Activated gamma-delta T cell treated with Interleukin-2 at 50 U/mL for 16 hours (primary cell): Measurements from ENCODE around the gene OSGIN1.
A peak's percentile ranks its signal among the peaks of the same experiment; 100 is the strongest.

Experiments used
- DNase-seq: peaks from one replicate; pipeline ENCODE4 v3.0.0-alpha.2; 2020

The OSGIN1 gene

DNA sequence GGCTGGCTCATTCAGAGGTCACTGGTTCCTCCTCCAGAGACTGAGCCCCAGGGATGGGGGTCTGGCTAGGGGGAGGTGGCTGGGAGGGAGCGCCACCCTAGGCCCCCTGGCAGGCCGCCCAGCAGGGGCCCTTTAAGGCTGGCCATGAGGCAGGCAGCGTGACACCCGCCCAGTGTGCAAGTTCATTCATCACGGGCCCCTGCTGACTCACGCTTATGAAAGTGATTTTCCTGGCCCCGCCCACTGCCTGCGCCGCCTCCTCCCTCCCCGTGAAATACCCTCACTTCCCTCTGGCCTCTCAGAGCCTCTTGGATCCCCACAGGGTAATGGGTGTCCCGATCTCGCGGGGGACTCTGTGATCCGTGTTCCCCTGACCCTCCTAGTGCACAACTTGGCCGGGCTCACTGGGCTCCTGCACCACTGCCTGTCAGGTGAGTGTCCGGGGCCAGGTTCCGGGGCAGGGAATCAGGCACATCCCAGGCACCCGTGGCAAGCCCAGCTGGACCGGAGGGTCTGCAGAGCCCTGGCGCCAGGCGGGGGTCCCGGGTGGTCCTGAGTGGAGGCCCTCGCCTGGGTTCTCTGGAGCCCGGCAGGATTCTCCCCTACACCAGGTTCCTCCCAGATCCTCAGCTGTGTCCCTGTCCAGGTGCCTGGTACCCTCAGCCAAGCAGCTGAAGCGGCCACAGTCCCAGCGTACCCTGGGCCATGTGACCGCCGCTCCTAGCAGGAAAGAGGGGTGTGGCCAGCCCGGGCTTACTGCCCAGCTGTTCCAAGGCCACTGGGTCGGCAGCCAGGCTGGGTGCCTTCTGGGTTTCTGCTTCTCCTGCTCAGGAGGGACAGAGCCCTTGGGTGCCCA, at the start of gene OSGIN1:
TSS of gene OSGIN1 (plus strand) at position 301 of the 856 bp plus-strand sequence. CDS start 4,432 bp downstream, outside the sequence.
- DNase-seq, result peak; percentile 18

GRCh38 chr16:83903751-83904150, 49.3 kb upstream of the OSGIN1 start:
- no peak for DNase-seq

DNA sequence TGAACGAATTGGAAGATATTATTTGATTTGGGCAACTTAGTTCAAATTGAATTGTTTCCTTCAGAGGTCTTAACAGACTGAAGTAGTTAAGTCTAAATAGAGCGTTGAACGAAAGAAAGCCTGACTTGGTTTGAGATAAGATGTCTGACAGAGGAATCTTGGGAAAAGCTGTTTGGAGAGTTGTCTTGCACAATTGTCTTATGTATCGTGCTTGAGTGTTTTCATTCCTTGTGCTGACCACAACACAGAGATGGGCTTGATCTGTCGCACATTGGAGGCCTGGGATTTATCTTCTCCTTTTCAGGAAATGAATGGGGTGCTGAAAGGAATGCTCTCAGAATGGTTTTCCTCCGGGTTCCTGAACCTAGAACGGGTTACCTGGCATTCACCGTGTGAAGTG, 46.4 kb upstream of the OSGIN1 start:
- DNase-seq, result no peak

DNA sequence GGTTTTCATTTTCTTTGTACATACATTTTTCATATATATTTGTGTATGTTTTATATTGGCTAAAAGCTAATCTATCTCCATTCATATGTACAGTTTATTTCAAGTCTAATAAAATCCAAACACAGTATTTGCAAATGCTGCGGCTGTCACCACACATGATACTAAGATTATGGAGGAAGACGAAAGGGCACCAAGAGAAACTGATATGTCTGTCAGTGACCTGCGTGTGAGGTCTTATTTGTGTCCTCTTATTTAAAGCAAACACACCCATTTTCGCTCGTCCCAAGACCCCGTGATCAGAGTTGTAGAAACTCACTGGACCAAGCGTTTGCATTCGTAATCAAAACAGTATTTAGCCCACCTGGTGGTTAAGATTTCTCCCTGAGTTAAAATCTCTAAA, 45.9 kb upstream of the OSGIN1 start:
- DNase-seq, result no peak

GRCh38 chr16:83907631-83908250, 45.3 kb upstream of the OSGIN1 start:
- no peak for DNase-seq

DNA sequence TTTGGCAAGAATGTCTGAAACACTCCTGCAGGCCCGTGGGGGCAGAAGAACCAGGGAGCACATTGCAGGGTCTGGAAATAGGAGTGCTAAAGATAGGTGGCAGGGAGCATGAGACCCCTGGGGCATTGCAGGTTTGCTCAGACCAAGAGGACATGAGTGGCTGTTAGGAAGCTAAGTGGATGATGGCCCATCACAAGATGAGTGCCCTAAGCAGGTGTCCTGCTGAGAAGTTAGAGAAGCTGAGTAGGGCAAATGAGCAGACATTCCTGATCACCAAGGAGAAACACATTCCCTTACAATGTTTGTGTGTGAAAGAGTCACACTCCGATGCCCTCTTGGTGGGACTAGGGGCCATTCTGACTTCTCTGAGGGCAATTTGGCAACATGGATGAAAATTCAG, 44.2 kb upstream of the OSGIN1 start:
- DNase-seq, result no peak

- DNase-seq, result no peak
These were observed 41.8 kb upstream of the OSGIN1 start for GRCh38 chr16:83911290-83911689.

GRCh38 chr16:83912519-83913244, 40.4 kb upstream of the OSGIN1 start:
- no peak for DNase-seq

GRCh38 chr16:83913245-83913633, 39.8 kb upstream of the OSGIN1 start:
- no peak for DNase-seq

DNA sequence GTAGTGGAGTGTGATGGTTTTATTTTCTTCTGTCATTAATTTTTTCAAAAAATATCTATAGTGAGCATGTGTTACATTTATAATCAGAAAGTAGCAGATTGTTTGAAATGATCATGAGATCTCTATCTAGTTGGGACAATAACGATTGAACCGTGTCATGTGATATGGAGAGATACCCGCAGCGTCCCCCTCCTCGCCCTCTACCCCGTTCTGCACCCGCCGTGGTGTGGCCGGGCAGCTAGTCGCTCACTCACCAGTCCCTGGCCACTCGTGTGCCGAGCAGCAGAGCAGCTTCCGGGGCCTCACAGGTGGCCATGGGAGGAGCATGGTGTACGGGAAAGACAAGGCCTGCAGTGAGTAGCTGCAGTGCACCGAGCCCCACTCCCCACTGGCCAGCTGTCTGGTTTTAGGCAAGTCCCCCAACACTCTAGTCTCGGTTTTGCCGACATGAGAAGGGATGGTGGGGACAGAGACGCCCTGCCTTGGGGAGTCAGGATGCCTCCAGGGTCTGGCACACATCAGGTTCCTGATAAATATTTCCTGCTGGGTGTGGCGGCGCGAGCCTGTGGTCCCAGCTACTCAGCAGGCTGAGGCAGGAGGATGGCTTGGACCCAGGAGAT, 38.8 kb upstream of the OSGIN1 start:
- DNase-seq, result no peak

- DNase-seq, result no peak
These were observed 38.0 kb upstream of the OSGIN1 start for GRCh38 chr16:83915081-83915480.

- DNase-seq, result no peak
These were observed 37.5 kb upstream of the OSGIN1 start for GRCh38 chr16:83915491-83915890.

DNA sequence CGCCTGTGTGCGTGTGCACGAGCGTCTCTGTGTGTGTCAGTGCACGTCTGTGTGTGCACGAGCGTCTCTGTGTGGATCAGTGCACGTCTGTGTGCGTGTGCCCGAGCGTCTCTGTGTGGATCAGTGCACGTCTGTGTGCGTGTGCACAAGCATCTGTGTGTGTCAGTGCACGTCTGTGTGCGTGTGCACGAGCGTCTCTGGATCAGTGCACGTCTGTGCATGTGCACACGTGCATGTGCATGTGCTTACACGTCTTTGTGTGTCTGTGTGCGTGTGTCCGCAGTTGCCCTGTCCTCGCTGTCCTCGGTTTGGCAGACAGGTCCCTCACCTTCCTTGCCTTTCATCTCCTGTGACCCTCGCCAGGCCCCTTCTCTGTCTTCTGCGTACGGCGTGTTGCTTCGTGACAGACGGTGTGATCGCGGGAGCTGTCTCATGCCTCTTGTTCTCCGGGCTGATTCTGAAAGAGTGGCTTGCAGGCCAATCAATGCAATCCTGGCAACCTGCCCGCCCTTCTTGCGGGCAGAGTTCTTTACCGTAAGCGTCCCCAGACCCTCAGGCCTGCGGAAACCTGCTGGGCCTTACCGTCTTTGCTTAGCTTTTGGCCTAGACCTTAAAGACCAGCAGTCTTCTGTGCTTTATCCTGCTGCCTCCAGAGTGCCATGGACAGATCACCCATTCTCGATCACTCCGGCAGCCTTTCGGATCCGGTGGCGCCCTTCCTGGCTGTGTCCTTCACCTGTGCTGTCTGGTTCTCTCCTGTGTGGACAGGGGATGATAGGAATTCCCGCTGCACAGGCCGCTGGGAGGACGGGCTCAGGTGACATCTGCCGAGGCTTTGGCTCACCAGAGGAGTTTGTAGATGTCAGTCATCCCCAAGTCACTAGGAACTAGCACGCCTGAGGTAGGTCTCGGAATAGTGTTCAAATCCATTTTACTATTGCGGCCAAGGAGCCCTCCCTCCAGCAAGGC, 35.6 kb upstream of the OSGIN1 start:
- no peak for DNase-seq

- no peak for DNase-seq
These were observed 32.0 kb upstream of the OSGIN1 start for GRCh38 chr16:83920894-83921491.

DNA sequence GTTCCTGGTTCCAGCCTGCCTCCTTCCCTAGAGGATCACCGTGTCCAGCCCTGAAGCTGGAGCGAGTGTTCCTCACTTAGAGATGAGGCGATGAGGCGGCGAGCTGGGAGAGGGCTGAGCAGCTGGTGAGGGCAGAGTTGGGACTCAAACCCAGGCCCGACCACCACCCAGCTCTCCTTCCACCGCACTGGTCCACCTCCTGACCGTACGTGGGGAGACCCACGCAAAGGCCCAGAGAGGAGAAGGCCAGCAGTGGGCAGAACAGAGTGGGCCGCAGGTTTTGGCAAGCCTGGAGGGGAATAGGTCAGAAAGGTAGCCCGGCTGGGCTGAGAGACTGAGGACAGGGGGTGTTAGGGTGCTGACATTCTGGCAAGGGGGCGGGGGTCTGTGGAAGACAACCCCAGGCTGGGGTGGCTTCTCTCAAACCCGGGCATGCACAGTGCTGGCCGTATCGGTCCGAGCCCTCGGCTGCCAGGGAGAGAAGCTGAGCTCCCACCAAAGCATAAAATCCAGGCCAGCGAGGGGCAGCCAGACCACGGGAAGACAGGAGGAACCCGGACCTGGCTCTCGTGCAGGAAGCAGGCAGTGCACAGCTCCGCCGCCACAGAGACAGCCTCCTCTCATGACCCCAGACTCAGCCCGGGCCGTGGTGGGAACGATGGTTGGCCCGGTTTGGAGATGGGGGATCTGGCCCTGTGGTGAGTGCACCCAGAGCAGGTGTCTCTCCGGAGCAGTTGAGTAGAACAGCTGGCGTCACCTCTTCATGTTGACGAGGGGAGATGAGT, 29.3 kb upstream of the OSGIN1 start:
- DNase-seq, result no peak

DNA sequence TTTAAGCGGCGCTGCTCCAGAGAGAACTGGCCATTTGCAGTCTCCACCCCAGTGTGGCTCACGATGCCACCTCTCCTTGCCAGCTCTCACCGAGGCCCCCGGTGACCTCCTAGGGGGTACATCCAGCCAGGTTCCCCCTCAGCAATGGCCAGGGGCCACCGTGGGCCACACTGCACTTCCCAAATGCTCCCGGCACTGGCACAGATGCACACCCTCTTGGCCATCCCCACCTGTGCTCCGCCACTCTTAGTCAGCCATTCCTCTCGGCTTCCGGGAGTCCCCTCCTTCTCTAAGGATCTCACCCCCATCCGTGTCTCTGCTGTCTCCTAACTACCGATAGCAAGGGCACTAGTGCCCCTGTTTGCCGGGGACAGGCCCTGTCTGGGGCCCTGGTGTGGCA, 28.4 kb upstream of the OSGIN1 start:
- no peak for DNase-seq

DNA sequence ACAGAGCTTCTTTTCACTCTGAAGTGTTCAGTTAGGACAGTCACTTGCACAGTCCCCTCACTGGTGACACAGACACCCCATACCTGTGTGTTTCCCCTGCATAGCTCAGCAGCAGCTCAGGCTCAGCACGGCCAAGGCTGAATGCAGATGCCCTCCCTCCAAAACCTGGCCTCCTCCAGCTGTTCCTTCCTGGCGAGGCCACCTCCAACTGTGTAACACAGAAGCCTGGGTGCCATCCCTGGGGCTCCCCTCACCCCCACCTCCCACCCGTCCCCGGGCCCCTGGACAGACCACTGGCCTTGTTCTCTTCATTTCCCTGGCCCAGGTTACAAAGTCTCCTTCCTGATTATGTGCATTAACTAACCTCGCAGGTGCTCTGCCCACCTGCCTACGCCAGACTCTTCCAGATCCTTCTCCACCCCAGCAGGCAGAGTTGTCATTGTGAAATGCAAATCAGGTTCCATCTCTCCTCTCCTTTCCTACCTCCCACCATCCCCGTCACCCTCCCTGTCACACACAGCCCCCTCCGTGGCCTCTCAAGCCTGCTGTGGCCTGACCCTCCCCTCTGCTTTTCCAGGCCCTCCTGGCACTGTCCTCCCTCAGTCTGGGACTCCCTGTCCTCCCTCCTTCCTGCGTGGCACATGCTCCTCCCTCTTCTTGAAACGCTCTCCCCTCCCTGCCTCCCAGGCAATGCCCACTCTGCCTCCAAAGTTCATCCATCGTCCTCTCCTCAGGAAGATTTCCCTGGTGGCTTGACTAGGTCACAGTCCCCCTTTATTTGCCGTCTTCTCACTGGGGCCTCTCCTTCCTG, 27.7 kb upstream of the OSGIN1 start:
- DNase-seq, result no peak

- DNase-seq, result no peak
These were observed 26.9 kb upstream of the OSGIN1 start for GRCh38 chr16:83925957-83926725.
